Ovary (tissue), 9 donors: ENCODE data around the gene REV3L. TPM values are rescaled to one million over a fixed set of nuclear protein-coding genes. Genes with fewer than 3 reads are reported as not detected.
"Not testable (repeated sequence)": the region's sequence is repeated elsewhere in the genome, so short reads cannot be mapped to it uniquely, and the experiment has no call there.

Experiments
- DNase-seq, 5 donors: peaks; one replicate each; pipeline ENCODE4 v3.0.0-alpha.2; 2019 to 2020
- H3K27ac ChIP-seq, 2 donors: fragments of 200-600 bp; one replicate each; pipeline versions ENCODE4 v1.5.1 to v1.8.0; 2019 to 2022
- H3K27me3 ChIP-seq: fragments of 200-600 bp; one replicate; pipeline ENCODE4 v1.8.0; 2022
- H3K36me3 ChIP-seq: fragments of 200-600 bp; sonication (generic); one replicate; pipeline ENCODE4 v1.5.1; 2019
- H3K4me1 ChIP-seq: one replicate; pipeline ENCODE4 v1.8.1; 2013; ENCODE audit warnings: mild to moderate bottlenecking, moderate library complexity; ENCODE audit not compliant: insufficient read depth
- H3K4me3 ChIP-seq: fragments of 200-600 bp; sonication (generic); one replicate; pipeline ENCODE4 v1.5.1; 2017
- H3K9me3 ChIP-seq, 2 donors: fragments of 200-600 bp in 1 of 2; sonication (generic) in 1 of 2; one replicate each; pipeline versions ENCODE4 v1.5.1 to v1.8.1; 2013 to 2019; ENCODE audit warnings: mild to moderate bottlenecking in 1 of 2, moderate library complexity in 1 of 2
- EP300 ChIP-seq: sonication (generic); formaldehyde crosslinking; IDR thresholded peaks from one replicate; pipeline ENCODE4 v1.6.1; 2017; ENCODE audit warnings: antibody characterized with exemption
- POLR2A ChIP-seq: fragments of 450-650 bp; IDR thresholded peaks from one replicate; pipeline ENCODE4 v1.6.1; 2017; ENCODE audit warnings: antibody characterized with exemption, mild to moderate bottlenecking, moderate library complexity
- WGBS, 3 donors: extraction: QIAGEN DNeasy Blood & Tissue Kit in 1 of 3; methylation state at CpG; one replicate each; pipeline versions ENCODE4 v1.1.5 to v1.1.7; 2013 to 2017; 5-methylcytosine and 5-hydroxymethylcytosine counted together
- intact Hi-C, 4 donors: fragments of 100-400 bp; cut with DNase I; formaldehyde crosslinking; loops; one replicate each; pipeline versions ENCODE4 v1.11.0 to v1.15.1; 2022 to 2023
- polyA plus RNA-seq, 2 donors: library from polyadenylated mRNA; stranded (reverse); fragments of 200-250 nt in 1 of 2; fragments of 350-450 nt in 1 of 2; fragmentation: Illumina TruSeq in 1 of 2; extraction: RNeasy Lipid Tissue Mini Kit (QIAGEN cat#74804) in 1 of 2; gene quantifications; one replicate each; pipeline ENCODE4 v1.2.3, GENCODE V29; 2013 to 2014
- total RNA-seq, 7 donors: library from RNA; depleted of rRNA in 2 of 7; stranded (reverse); fragments of >200 nt in 2 of 7; fragmentation: NEBNext Ultra II Directional in 3 of 7; extraction: Animal tissue kit (Norgen Biotek cat#: 25700) in 3 of 7; gene quantifications; one replicate each; pipeline versions ENCODE4 v1.1.0 to v1.2.4, GENCODE V29; 2016 to 2023
- TF ChIP-seq, protein P1 (sequence below), 3 donors: fragments of 450-650 bp in 2 of 3; fragments of 200-600 bp in 1 of 3; IDR thresholded peaks; one replicate each; pipeline versions ENCODE4 v1.5.1 to v1.8.0; 2016 to 2022; ENCODE audit warnings: antibody characterized with exemption in 3 of 3, mild to moderate bottlenecking in 1 of 3
- donor health status: DM: no; HTN: no; CAD: no; lungs with moderate emphysema.
- donor health status: DM: no; HTN: no; CAD: no.
- donor health status: Bipolar disorder and iron deficiency.
- donor health status: DM: yes; HTN: yes; CAD: no.
- donor health status: DM: no; HTN: no; CAD: no.
- donor health status: DM: yes; HTN: yes; CAD: no.

The REV3L gene
- total and polyA plus RNA-seq, 9 donors, result 8.5 to 55.2 (median 31.0) TPM

DNA sequence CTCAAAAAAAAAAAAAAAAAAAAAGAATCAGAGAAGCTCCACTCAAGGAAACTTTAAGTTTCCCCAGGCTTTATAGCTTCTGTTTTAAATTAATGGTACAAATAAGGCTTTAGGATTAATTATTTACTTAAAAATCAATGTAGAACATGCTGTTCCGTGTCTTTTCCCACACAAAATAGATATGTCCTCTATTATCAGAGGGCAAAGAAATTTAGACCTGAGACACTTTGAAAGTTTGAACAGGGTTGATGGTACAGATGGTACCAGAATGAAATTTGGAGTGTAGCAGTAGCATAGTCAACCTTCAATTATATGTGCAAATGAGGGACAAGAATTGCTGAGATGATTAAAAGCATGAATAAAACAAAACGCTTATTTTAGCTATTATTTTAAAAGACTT lies 32.2 kb upstream of the REV3L start:
- no peaks in the 10 kb centered on the region for H3K9me3 ChIP-seq
- WGBS, 3 donors, result 90 to 91% (median 90%) methylated on average over 2 of the region's 2 CpGs
- TF ChIP-seq POLR2A (no peak), EP300 (no peak)
- TF ChIP-seq, protein P1, sequence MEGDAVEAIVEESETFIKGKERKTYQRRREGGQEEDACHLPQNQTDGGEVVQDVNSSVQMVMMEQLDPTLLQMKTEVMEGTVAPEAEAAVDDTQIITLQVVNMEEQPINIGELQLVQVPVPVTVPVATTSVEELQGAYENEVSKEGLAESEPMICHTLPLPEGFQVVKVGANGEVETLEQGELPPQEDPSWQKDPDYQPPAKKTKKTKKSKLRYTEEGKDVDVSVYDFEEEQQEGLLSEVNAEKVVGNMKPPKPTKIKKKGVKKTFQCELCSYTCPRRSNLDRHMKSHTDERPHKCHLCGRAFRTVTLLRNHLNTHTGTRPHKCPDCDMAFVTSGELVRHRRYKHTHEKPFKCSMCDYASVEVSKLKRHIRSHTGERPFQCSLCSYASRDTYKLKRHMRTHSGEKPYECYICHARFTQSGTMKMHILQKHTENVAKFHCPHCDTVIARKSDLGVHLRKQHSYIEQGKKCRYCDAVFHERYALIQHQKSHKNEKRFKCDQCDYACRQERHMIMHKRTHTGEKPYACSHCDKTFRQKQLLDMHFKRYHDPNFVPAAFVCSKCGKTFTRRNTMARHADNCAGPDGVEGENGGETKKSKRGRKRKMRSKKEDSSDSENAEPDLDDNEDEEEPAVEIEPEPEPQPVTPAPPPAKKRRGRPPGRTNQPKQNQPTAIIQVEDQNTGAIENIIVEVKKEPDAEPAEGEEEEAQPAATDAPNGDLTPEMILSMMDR (IDR thresholded peaks at IDR 0.05), result no peak
- H3K4me1 ChIP-seq, result no peaks in the 10 kb centered on the region
- H3K36me3 ChIP-seq, result no peaks in the 10 kb centered on the region
- intact Hi-C loops, result no loop called here
- no peak overlapping the region for H3K27ac ChIP-seq
- no peak for DNase-seq
- H3K27me3 ChIP-seq, result no peaks in the 10 kb centered on the region
- H3K4me3 ChIP-seq, result no peak overlapping the region

DNA sequence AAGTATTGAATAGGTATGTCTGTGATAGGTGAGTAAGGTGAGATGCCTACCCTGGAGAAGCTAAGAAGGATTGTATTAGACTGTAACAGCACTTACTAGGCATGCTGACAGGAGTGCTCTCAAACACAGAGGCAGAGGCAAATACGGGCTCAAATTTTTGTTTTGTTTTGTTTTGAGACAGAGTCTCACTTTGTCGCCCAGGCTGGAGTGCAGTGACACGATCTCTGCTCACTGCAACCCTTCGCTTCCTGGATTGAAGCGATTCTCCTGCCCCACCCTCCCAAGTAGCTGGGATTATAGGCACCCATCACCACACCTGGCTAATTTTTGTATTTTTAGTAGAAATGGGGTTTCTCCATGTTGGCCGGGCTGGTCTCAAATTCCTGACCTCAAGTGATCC lies 31.5 kb upstream of the REV3L start:
- H3K27ac ChIP-seq, DNase-seq, H3K9me3 ChIP-seq, intact Hi-C loops, H3K36me3 ChIP-seq, H3K4me1 ChIP-seq, H3K4me3 ChIP-seq, H3K27me3 ChIP-seq: not testable (repeated sequence)
- WGBS, 3 donors, result 91 to 93% (median 92%) methylated on average over 6 of the region's 6 CpGs

DNA sequence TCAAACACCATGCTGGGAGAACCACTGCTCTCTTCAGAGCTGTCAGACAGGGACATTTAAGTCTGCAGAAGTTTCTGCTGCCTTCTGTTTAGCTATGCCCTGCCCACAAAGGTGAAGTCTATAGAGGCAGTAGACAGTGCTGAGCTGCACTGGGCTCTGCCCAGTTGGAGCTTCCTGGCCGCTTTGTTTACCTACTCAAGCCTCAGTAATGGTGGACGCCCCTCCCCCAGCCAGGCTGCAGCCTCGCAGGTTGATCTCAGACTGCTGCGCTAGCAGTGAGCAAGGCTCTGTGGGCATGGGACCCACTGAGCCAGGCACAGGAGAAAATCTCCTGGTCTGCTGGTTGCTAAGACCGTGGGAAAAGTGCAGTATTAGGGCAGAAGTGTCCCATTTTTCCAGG lies 24.2 kb upstream of the REV3L start:
- intact Hi-C loops, H3K27me3 ChIP-seq, H3K4me3 ChIP-seq, H3K9me3 ChIP-seq, H3K4me1 ChIP-seq, H3K36me3 ChIP-seq, DNase-seq, H3K27ac ChIP-seq: not testable (repeated sequence)
- WGBS, 3 donors, result 96 to 99% (median 98%) methylated on average over 5 of the region's 5 CpGs

DNA sequence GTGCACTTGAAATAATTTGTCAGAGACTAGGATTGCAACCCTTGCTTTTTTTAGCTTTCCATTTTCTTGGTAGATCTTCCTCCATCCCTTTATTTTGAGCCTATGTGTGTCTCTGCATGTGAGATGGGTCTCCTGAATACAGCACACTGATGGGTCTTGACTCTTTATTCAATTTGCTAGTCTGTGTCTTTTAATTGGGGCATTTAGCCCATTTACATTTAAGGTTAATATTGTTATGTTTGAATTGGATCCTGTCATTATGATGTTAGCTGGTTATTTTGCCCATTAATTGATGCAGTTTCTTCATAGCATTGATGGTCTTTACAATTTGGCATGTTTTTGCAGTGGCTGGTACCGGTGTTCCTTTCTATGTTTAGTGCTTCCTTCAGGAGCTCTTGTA lies 22.5 kb upstream of the REV3L start:
- DNase-seq, H3K4me1 ChIP-seq, H3K9me3 ChIP-seq, intact Hi-C loops, H3K27ac ChIP-seq, H3K36me3 ChIP-seq, H3K27me3 ChIP-seq, H3K4me3 ChIP-seq: not testable (repeated sequence)
- 88 to 98% (median 96%) methylated on average over 1 of the region's 1 CpG for whole genome bisulfite sequencing, 3 donors

DNA sequence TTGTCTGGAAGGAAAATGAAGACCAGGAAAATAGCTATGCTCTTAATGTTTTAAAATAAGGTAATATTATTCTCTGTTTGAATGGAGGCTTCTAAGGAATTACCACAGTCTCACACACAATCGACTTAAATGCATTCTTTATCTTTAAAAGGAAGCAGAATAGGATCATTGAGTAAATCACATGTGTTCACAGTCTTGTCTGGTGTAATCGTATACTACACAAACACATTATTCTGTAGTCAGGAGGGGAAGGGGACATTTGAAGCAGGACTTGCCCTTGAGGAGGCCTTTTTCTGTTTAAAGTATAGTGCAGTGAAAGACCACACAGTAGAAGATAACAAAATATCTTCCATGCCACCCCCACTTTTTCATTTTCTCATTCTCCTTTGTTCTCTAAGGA lies 20.6 kb upstream of the REV3L start:
- intact Hi-C loops, result no loop called here
- H3K27ac ChIP-seq, result no peak overlapping the region
- H3K4me1 ChIP-seq, result no peaks in the 10 kb centered on the region
- 7 to 21% (median 17%) methylated on average over 2 of the region's 2 CpGs for WGBS, 3 donors
- no peaks in the 10 kb centered on the region for H3K9me3 ChIP-seq
- no peak overlapping the region for H3K4me3 ChIP-seq
- no peaks in the 10 kb centered on the region for H3K36me3 ChIP-seq
- TF ChIP-seq POLR2A (no peak), EP300 (no peak)
- TF ChIP-seq, protein P1 (IDR thresholded peaks at IDR 0.05), result no peak
- DNase-seq, result no peak
- no peaks in the 10 kb centered on the region for H3K27me3 ChIP-seq

DNA sequence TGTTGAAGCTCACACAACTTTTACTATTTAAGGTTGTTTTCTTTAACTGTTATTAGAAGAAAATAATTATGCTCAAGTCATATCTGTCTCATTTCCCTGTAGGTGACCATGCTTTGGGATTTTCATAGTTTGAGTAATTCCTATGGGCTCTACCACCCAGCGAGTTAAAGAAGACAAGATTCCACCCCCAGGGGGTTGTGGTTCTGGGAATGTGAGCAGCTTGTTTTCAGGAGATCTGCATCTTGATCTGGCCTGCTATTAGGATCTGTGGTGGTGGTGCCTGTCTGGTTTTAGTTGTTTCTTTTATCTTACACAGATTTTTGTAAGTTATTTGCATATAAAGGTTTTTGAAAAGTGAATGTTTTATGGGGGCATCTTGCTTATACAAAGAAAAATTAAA lies 20.2 kb upstream of the REV3L start:
- Histone ChIP-seq H3K36me3 (no peaks in the 10 kb centered on the region), H3K9me3 (no peaks in the 10 kb centered on the region), H3K27me3 (no peaks in the 10 kb centered on the region), H3K27ac (no peak overlapping the region), H3K4me1 (peaks cover under 1% of the 10 kb centered on the region), H3K4me3 (no peak overlapping the region)
- intact Hi-C loops, result no loop called here
- TF ChIP-seq, protein P1 (IDR thresholded peaks at IDR 0.05), result no peak
- TF ChIP-seq EP300 (no peak), POLR2A (no peak)
- 69 to 81% (median 74%) methylated on average over 1 of the region's 1 CpG for WGBS, 3 donors
- no peak for DNase-seq
